ENCODE data around the gene ZNF609. TPM values are rescaled to one million over a fixed set of nuclear protein-coding genes. Genes with fewer than 3 reads are reported as not detected.

ZNF609 gene
- total RNA-seq, 1 donor = 20.6 TPM

DNA sequence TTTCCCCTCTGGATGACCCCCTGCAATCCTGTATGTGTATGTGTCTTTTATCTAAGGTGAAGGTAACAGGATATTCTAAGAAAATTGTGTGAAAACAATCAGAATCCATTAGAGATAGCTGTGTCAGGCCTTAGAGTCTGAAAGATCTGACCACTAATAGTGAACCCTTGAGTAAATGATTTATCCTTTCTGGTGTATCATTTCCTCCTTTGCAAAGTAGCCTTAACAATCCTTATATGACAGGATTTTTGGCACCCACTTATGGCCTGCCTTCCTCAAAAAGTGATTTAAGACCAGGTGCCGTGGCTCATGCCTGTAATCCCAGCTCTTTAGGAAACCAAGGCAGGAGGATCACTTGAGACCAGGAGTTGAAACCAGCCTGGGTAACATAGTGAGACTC lies 204.8 kb downstream of the ZNF609 start:
- Histone ChIP-seq H4K20me1 (ENCODE audit: insufficient read depth, low read length) (peaks cover 11% of the 10 kb centered on the region), H3K79me2 (ENCODE audit: insufficient read depth, low read length) (peaks cover 28% of the 10 kb centered on the region), H3K4me2 (ENCODE audit: insufficient read depth, low read length) (no peak overlapping the region), H3K4me1 (ENCODE audit: insufficient read depth, low read length) (peaks cover 12% of the 10 kb centered on the region), H3K36me3 (ENCODE audit: insufficient read depth, low read length) (peaks cover 3% of the 10 kb centered on the region), H3K4me3 (ENCODE audit: insufficient read depth, low read length) (no peak overlapping the region), H3K27me3 (ENCODE audit: insufficient read depth, low read length) (no peaks in the 10 kb centered on the region), H3K27ac (ENCODE audit: low read depth, low read length) (no peak overlapping the region), H2AFZ (ENCODE audit: low read length) (no peak overlapping the region), H3K9me3 (ENCODE audit: low read depth, low read length) (no peaks in the 10 kb centered on the region)
- TF ChIP-seq, protein P1, sequence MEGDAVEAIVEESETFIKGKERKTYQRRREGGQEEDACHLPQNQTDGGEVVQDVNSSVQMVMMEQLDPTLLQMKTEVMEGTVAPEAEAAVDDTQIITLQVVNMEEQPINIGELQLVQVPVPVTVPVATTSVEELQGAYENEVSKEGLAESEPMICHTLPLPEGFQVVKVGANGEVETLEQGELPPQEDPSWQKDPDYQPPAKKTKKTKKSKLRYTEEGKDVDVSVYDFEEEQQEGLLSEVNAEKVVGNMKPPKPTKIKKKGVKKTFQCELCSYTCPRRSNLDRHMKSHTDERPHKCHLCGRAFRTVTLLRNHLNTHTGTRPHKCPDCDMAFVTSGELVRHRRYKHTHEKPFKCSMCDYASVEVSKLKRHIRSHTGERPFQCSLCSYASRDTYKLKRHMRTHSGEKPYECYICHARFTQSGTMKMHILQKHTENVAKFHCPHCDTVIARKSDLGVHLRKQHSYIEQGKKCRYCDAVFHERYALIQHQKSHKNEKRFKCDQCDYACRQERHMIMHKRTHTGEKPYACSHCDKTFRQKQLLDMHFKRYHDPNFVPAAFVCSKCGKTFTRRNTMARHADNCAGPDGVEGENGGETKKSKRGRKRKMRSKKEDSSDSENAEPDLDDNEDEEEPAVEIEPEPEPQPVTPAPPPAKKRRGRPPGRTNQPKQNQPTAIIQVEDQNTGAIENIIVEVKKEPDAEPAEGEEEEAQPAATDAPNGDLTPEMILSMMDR (IDR thresholded peaks at IDR 0.05; ENCODE audit: extremely low read depth, low read depth, low read length) = no peak
- no peak for DNase-seq (ENCODE audit: insufficient read length, low spot score, missing footprints)

DNA sequence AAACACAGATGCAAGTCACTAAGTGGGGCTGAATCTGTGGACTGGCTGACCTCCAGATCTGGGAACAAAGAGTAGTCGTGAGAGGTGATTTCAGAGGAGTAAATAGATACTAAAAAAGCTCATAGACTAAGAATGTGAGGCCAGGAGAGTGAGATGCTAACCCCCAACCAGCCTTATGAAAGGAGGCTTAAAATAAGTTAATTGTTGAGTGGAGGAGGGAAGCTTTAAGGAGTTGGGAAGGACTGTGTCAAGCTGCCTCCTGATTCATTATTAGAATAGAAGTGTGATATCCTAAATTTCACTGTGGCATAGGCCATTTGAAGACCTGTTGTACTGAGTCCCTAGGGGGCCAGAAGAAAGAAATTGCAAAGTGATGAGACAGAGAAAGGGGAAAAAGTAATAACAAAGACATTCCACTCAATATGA lies 207.4 kb downstream of the ZNF609 start:
- Histone ChIP-seq H3K79me2 (ENCODE audit: insufficient read depth, low read length) (peaks cover 12% of the 10 kb centered on the region), H3K36me3 (ENCODE audit: insufficient read depth, low read length) (peaks cover 6% of the 10 kb centered on the region), H3K27ac (ENCODE audit: low read depth, low read length) (peak overlapping the region; percentile 24), H3K4me1 (ENCODE audit: insufficient read depth, low read length) (peaks cover 12% of the 10 kb centered on the region), H3K27me3 (ENCODE audit: insufficient read depth, low read length) (no peaks in the 10 kb centered on the region), H3K9me3 (ENCODE audit: low read depth, low read length) (no peaks in the 10 kb centered on the region), H3K4me3 (ENCODE audit: insufficient read depth, low read length) (no peak overlapping the region), H3K4me2 (ENCODE audit: insufficient read depth, low read length) (peak overlapping the region; percentile 39), H4K20me1 (ENCODE audit: insufficient read depth, low read length) (peaks cover 8% of the 10 kb centered on the region), H2AFZ (ENCODE audit: low read length) (no peak overlapping the region)
- no peak for DNase-seq (ENCODE audit: insufficient read length, low spot score, missing footprints)
- TF ChIP-seq, protein P1 (IDR thresholded peaks at IDR 0.05; ENCODE audit: extremely low read depth, low read depth, low read length) = no peak

DNA sequence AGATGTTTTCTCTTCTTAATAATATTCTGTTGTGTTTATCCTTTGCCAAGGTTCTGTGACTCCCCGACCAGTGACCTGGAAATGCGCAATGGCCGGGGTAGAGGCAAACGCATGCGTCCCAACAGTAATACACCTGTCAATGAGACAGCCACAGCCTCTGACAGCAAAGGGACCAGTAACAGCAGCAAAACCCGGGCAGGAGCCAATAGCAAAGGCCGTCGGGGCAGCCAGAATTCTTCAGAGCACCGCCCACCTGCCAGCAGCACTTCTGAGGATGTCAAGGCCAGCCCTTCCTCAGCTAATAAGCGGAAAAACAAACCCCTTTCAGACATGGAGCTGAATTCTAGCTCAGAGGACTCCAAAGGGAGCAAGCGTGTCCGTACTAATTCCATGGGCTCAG lies 213.5 kb downstream of the ZNF609 start:
- peaks cover 28% of the 10 kb centered on the region for H3K36me3 ChIP-seq (ENCODE audit: insufficient read depth, low read length)
- no peaks in the 10 kb centered on the region for H3K27me3 ChIP-seq (ENCODE audit: insufficient read depth, low read length)
- no peak for DNase-seq (ENCODE audit: insufficient read length, low spot score, missing footprints)
- H3K27ac ChIP-seq (ENCODE audit: low read depth, low read length) = no peak overlapping the region
- no peaks in the 10 kb centered on the region for H3K9me3 ChIP-seq (ENCODE audit: low read depth, low read length)
- no peak overlapping the region for H3K4me3 ChIP-seq (ENCODE audit: insufficient read depth, low read length)
- TF ChIP-seq, protein P1 (IDR thresholded peaks at IDR 0.05; ENCODE audit: extremely low read depth, low read depth, low read length) = no peak
- H2AFZ ChIP-seq (ENCODE audit: low read length) = no peak overlapping the region
- H3K79me2 ChIP-seq (ENCODE audit: insufficient read depth, low read length) = no peaks in the 10 kb centered on the region
- H4K20me1 ChIP-seq (ENCODE audit: insufficient read depth, low read length) = peaks cover 3% of the 10 kb centered on the region
- H3K4me1 ChIP-seq (ENCODE audit: insufficient read depth, low read length) = no peaks in the 10 kb centered on the region
- no peak overlapping the region for H3K4me2 ChIP-seq (ENCODE audit: insufficient read depth, low read length)

DNA sequence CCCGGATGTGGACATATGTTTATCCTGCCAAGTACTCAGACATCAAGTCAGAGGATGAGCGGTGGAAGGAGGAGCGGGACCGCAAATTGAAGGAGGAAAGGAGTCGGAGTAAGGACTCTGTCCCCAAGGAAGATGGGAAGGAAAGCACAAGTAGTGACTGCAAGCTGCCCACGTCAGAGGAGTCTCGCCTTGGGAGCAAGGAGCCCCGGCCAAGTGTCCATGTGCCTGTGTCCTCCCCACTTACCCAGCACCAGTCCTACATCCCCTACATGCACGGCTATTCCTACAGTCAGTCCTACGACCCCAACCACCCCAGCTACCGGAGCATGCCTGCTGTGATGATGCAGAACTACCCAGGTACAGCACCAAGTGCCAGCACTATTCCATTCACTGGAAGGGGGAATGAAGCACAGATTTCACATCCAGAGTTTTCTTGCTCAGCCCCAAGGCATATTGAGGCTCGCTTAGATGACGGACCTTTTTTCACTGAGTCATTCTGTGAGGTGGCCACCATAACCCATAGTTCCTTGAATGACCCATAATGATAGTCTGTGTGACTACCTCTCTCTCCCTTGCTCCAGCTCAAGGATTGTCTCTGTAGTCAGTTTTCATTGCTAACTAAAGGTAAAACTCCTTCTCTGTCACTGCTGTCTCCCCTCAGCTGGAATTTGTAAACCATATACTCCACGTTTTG lies 217.9 kb downstream of the ZNF609 start:
- H3K4me3 ChIP-seq (ENCODE audit: insufficient read depth, low read length) = no peak overlapping the region
- no peak overlapping the region for H3K27ac ChIP-seq (ENCODE audit: low read depth, low read length)
- peaks cover 65% of the 10 kb centered on the region for H3K36me3 ChIP-seq (ENCODE audit: insufficient read depth, low read length)
- no peak overlapping the region for H2AFZ ChIP-seq (ENCODE audit: low read length)
- TF ChIP-seq, protein P1 (IDR thresholded peaks at IDR 0.05; ENCODE audit: extremely low read depth, low read depth, low read length) = no peak
- no peaks in the 10 kb centered on the region for H3K27me3 ChIP-seq (ENCODE audit: insufficient read depth, low read length)
- H3K4me2 ChIP-seq (ENCODE audit: insufficient read depth, low read length) = no peak overlapping the region
- DNase-seq (ENCODE audit: insufficient read length, low spot score, missing footprints) = no peak
- no peaks in the 10 kb centered on the region for H3K4me1 ChIP-seq (ENCODE audit: insufficient read depth, low read length)
- peaks cover 1% of the 10 kb centered on the region for H4K20me1 ChIP-seq (ENCODE audit: insufficient read depth, low read length)
- H3K9me3 ChIP-seq (ENCODE audit: low read depth, low read length) = no peaks in the 10 kb centered on the region
- H3K79me2 ChIP-seq (ENCODE audit: insufficient read depth, low read length) = no peaks in the 10 kb centered on the region

All from osteoblast (primary cell).